GM20431 (cell line): Measurements from ENCODE around the gene CHST6.
"Not testable (repeated sequence)": the region's sequence is repeated elsewhere in the genome, so short reads cannot be mapped to it uniquely, and the experiment has no call there.

Experiments used
- in situ Hi-C: fragments of 300-500 bp; cut with MseI, MboI; formaldehyde crosslinking; loops from one replicate; pipeline ENCODE4 v1.15.0; 2020; ENCODE audit warnings: low sequenced_read_pairs; ENCODE audit not compliant: unreplicated experiment

Gene CHST6

GRCh38 chr16:75495076-75495674 is at the start of gene CHST6:
Gene CHST6, minus strand, starts transcription at chr16:75495441. Its CDS starts 15,613 bp downstream, at chr16:75479828.
- in situ Hi-C loops, result no loop called here

GRCh38 chr16:75542462-75542861 is 47.2 kb upstream of the CHST6 start:
- in situ Hi-C loops, result not testable (repeated sequence)

GRCh38 chr16:75541236-75541635 is 46.0 kb upstream of the CHST6 start:
- in situ Hi-C loops, result no loop called here

- in situ Hi-C loops, result not testable (repeated sequence)
These were observed 43.8 kb upstream of the CHST6 start for GRCh38 chr16:75538882-75539565.

GRCh38 chr16:75537776-75538175 is 42.5 kb upstream of the CHST6 start:
- in situ Hi-C loops, result no loop called here

GRCh38 chr16:75535901-75536300 is 40.7 kb upstream of the CHST6 start, which contains the start of gene CHST5:
Gene CHST5, minus strand, starts transcription at chr16:75536108. Its CDS starts 5,724 bp downstream, at chr16:75530384.
- in situ Hi-C loops, result no loop called here

GRCh38 chr16:75535211-75535843 is 40.1 kb upstream of the CHST6 start:
- in situ Hi-C loops, result no loop called here

GRCh38 chr16:75534560-75535205 is 39.4 kb upstream of the CHST6 start:
- in situ Hi-C loops, result no loop called here

GRCh38 chr16:75532791-75533190 is 37.5 kb upstream of the CHST6 start:
- in situ Hi-C loops, result no loop called here

- in situ Hi-C loops, result no loop called here
These were observed 37.0 kb upstream of the CHST6 start for GRCh38 chr16:75532142-75532765.

GRCh38 chr16:75529959-75530358 is 34.7 kb upstream of the CHST6 start:
- in situ Hi-C loops, result no loop called here

- in situ Hi-C loops, result no loop called here
These were observed 34.0 kb upstream of the CHST6 start for GRCh38 chr16:75529056-75529905.

- in situ Hi-C loops, result no loop called here
These were observed 32.6 kb upstream of the CHST6 start for GRCh38 chr16:75527825-75528299.

GRCh38 chr16:75526032-75526790 is 31.0 kb upstream of the CHST6 start:
- in situ Hi-C loops, result no loop called here

- in situ Hi-C loops, result no loop called here
These were observed 23.9 kb upstream of the CHST6 start for GRCh38 chr16:75519175-75519574.

GRCh38 chr16:75516189-75516966 is 21.1 kb upstream of the CHST6 start:
- in situ Hi-C loops, result not testable (repeated sequence)

- in situ Hi-C loops, result no loop called here
These were observed 19.1 kb upstream of the CHST6 start for GRCh38 chr16:75514296-75514695.

GRCh38 chr16:75506574-75506973 is 11.3 kb upstream of the CHST6 start:
- in situ Hi-C loops, result no loop called here
